T-helper 17 cell (primary cell): ENCODE results near the gene ADGRB2. TPM values are rescaled to one million over a fixed set of nuclear protein-coding genes. Genes with fewer than 3 reads are reported as not detected.

Experiments
- ATAC-seq: fragments of 150-1000 bp; cut with Tn5 transposase; 2 replicates; pipeline ENCODE4 v1.10.0; 2021; ENCODE audit warnings: mild to moderate bottlenecking, moderate library complexity
- DNase-seq, 3 donors: peaks; one replicate each; pipeline versions ENCODE4 v3.0.0 to v3.0.0-alpha.2; 2020 to 2021
- H3K9me3 ChIP-seq: one replicate; pipeline ENCODE4 v1.7.0; 2013; ENCODE audit warnings: low read length, mild to moderate bottlenecking; ENCODE audit not compliant: control insufficient read depth, poor library complexity, severe bottlenecking
- H3K27ac Mint-ChIP-seq: one replicate; pipeline ENCODE4 v1.8.0; 2022; ENCODE audit warnings: mild to moderate bottlenecking, moderate library complexity, mixed read lengths
- H3K27me3 Mint-ChIP-seq: one replicate; pipeline ENCODE4 v1.8.0; 2022; ENCODE audit warnings: mixed read lengths
- H3K36me3 Mint-ChIP-seq: one replicate; pipeline ENCODE4 v1.8.0; 2022; ENCODE audit warnings: low read depth, mixed read lengths
- H3K4me1 Mint-ChIP-seq: one replicate; pipeline ENCODE4 v1.8.0; 2022; ENCODE audit warnings: mild to moderate bottlenecking, mixed read lengths
- H3K4me3 Mint-ChIP-seq: one replicate; pipeline ENCODE4 v1.8.0; 2022; ENCODE audit warnings: mild to moderate bottlenecking, moderate library complexity, mixed read lengths
- total RNA-seq, 4 donors: library from RNA in 2 of 4; stranded (reverse) in 2 of 4; gene quantifications; one replicate each; pipeline ENCODE4 v1.2.3 and lab custom pipeline; 2022 to 2026

The ADGRB2 gene
- total RNA-seq, 2 donors from 2014 or later, result 1.0 to 1.4 TPM

DNA sequence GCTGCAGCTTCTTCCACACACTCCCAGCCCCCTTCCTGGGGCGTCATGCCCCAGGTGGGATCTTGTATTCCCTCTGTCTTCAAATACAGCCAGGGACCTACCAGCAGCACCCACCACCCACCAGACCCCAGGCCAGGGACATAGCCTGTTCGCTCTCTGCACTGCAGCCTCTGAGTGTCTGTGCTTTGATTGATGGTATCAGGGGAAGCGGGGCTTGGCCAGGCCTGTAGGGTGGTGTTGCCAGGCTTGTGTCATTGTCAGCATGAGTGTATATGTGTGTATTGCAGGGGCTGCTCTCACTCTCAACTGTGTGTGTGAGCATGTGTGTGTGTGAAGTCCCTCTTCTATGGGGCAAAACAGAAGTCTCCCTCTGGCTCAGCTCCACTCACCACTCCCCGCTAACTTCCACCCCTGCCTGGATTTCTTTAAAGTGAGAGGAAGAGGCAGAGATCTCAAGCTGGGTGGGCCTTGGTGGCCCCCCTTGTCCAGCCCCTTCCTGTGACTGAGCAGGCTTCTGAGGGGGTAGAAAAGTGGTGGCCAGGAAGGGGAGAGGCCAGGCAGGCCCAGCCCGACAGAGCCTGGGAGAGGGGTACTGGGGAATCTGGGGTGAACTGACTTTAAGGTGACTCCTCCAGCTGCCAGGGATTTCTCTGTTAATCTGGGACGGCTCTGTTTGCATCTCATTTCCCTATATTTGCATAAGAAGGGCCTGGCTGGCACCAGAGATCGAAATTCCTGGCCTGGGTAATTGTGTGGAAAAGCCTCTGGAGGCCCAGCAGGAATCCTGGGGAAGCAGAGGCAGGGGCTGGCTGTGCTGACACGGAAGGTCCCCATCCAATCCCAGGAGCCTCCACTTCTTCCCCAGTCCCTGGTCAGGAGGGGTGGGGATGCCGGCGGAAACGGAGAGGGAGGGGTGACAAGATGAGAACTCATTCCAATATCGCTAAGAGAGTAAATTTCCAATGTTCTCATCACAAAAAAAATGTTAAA, 18.6 kb upstream of the ADGRB2 start:
- Mint-ChIP-seq H3K27me3 (peaks cover 19% of the 10 kb centered on the region), H3K27ac (no peak overlapping the region), H3K36me3 (no peaks in the 10 kb centered on the region), H3K4me3 (no peak overlapping the region), H3K4me1 (peaks cover 8% of the 10 kb centered on the region)
- ATAC-seq (no peak), DNase-seq (no peak)
- no peaks in the 10 kb centered on the region for H3K9me3 ChIP-seq

DNA sequence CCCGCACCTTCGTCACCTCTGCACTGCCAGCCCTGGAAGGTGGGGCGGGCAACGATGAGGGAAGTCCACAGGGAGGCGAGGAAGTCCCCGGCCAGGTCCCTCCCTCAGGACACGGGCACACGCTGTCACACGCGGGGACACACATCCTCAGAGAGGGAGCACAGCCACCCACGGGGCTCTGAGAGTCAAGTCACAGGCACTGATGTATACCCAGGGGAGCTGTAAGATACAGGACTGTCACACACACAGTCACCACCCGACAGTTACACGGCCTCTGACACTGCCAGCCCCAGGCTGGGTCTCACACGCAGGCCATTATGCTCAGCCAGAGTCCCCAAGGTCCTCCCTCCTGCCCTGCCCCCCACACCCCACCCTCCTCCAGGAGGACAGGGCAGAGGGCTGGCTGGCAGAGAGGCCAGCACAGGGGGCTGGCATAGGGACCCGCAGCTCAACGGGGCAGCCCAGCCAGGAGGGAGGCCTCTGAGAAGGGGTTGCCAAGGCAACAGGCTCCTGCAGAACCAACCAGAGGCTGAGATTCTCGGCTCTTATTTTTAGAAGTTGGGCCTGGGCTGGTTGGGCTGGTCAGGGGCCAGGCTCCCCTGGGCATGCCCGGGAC, 17.7 kb upstream of the ADGRB2 start:
- H3K9me3 ChIP-seq, result no peaks in the 10 kb centered on the region
- Mint-ChIP-seq H3K27ac (no peak overlapping the region), H3K27me3 (peaks cover 27% of the 10 kb centered on the region), H3K4me3 (no peak overlapping the region), H3K36me3 (no peaks in the 10 kb centered on the region), H3K4me1 (peaks cover 4% of the 10 kb centered on the region)
- DNase-seq (no peak), ATAC-seq (no peak)

DNA sequence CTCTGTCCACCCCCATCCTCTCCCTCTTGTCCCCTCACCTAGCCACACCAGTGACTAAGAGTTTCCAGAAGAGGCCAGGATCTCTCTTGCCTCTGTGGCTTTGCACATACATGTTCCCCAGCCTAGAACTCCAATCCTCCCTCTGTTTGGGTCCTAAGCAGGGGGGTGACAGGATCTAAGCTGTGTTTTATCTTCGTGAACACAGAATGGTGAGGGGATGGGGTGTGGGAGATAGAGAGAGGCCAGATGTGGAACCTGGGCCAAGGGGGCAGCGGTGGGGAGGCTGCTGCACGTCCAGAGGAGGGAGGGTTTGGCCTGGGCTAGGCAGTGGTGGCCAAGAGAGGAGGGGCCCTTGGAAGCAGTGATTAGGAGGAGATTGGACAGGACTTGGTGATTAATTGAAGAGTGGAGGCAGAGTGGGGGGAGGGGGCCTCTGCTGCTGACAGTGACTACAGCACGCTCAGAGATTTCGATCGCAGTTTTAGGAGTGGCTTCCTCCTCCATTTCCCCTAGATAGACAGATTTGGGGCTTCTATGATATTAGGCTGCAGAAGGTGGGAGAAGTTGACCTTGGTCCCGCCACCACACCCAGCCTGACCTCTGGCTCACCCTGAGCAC, 17.1 kb upstream of the ADGRB2 start:
- H3K27ac Mint-ChIP-seq, result no peak overlapping the region
- H3K36me3 Mint-ChIP-seq, result peaks cover 2% of the 10 kb centered on the region
- peaks cover 4% of the 10 kb centered on the region for H3K4me1 Mint-ChIP-seq
- H3K9me3 ChIP-seq, result no peaks in the 10 kb centered on the region
- DNase-seq (no peak), ATAC-seq (no peak)
- H3K4me3 Mint-ChIP-seq, result no peak overlapping the region
- peaks cover 33% of the 10 kb centered on the region for H3K27me3 Mint-ChIP-seq

DNA sequence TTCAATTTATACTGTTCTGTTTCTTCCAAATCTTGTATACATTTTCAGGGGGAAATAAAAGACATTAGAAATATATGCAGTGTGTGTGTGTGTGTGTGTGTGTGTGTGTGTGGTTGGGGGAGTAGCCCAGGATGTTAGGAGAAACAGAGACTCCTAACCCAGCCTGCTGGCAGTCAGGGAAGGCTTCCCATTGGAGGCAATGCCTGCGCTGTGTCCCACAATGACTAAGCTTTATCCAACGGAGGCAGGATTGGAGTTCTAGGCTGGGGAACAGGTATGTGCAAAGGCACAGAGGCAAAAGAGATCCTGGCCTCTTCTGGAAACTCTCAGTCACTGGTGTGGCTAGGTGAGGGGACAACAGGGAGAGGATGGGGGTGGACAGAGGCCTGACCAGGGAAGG, 16.5 kb upstream of the ADGRB2 start:
- peaks cover 3% of the 10 kb centered on the region for H3K36me3 Mint-ChIP-seq
- no peak overlapping the region for H3K27ac Mint-ChIP-seq
- peaks cover 36% of the 10 kb centered on the region for H3K27me3 Mint-ChIP-seq
- ATAC-seq (no peak), DNase-seq (no peak)
- H3K4me1 Mint-ChIP-seq, result no peaks in the 10 kb centered on the region
- H3K4me3 Mint-ChIP-seq, result peak overlapping the region; percentile 57
- no peaks in the 10 kb centered on the region for H3K9me3 ChIP-seq

DNA sequence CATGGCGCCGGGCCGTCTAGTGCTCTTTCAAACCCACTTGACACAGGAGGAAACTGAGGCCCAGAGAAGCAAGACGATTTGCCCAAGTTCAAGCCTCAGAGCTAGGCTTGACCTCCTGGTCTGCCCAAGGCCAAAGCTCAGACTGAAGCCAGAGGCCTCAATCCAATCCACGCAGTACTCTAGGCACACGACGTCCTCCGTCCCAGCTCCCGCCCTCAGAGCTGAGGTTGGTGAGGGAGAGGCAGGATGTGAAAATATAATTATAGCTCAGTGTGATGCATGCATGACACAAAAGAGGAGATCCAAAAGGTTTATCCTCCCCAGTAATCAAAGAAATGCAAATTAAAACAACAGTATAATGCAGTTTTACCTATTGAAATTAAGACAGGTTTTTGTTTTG, 15.5 kb upstream of the ADGRB2 start:
- peaks cover 3% of the 10 kb centered on the region for H3K36me3 Mint-ChIP-seq
- H3K27me3 Mint-ChIP-seq, result peaks cover 41% of the 10 kb centered on the region
- DNase-seq (no peak), ATAC-seq (no peak)
- no peak overlapping the region for H3K4me3 Mint-ChIP-seq
- no peaks in the 10 kb centered on the region for H3K9me3 ChIP-seq
- H3K4me1 Mint-ChIP-seq, result no peaks in the 10 kb centered on the region
- no peak overlapping the region for H3K27ac Mint-ChIP-seq

DNA sequence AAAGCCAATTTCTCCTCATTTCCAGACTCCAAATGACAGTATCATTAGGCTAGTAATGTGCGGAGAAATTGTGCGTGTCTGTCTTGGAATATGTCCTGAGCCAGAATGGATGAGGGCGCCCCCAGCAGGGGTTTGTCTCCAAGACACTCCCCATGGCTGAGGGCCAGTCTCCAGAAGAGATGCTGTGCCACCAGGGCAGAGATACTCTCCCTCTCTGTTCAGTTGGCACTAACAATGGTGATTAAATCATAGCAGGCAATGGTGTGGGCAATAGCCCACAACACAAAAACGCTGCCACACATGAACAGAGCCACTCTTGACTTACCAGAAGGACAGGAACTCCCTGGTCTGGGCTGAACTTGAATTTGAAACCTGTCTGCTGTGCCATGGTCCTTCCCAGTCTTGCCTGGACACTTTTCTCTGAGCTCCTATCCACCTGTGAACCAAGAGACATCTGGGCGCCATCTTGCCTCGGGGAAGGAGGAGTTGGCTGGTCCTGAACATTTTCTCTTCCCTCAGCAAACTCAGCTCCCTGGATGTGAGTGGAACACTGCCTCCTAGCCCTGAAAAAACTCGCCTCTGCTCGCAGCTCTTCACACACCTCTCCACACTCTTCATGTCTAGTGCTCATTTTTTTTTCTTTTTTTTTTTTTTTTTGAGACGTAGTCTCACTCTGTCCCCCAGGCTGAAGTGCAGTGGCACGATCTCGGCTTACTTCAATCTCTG, 14.8 kb upstream of the ADGRB2 start:
- Mint-ChIP-seq H3K27ac (no peak overlapping the region), H3K27me3 (peaks cover 49% of the 10 kb centered on the region), H3K4me3 (no peak overlapping the region), H3K4me1 (peaks cover 6% of the 10 kb centered on the region), H3K36me3 (peaks cover 6% of the 10 kb centered on the region)
- DNase-seq, result no peak
- no peak for ATAC-seq
- H3K9me3 ChIP-seq, result no peaks in the 10 kb centered on the region

DNA sequence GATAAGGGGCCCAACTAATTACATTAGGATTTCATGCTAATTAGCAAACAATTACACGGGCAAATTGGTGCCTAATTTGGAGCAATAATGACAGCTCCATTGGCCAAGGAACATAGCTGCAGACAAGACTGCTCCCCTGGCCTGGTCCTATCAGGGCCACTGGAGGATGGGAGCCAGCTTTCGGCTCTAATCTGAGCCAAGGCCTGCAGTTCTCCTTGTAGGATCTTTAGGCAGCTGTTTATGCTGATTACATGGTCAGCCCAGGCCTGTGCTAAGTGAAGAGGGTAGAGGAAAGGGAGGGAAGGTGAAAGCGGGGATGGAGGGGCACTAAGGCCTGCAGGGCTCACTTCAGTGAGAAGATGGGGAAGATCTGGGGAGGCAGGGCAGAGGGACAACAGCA, 12.4 kb upstream of the ADGRB2 start:
- DNase-seq (no peak), ATAC-seq (no peak)
- Mint-ChIP-seq H3K36me3 (peaks cover 8% of the 10 kb centered on the region), H3K27me3 (peaks cover 66% of the 10 kb centered on the region), H3K4me1 (peaks cover 25% of the 10 kb centered on the region), H3K27ac (no peak overlapping the region), H3K4me3 (no peak overlapping the region)
- H3K9me3 ChIP-seq, result no peaks in the 10 kb centered on the region

DNA sequence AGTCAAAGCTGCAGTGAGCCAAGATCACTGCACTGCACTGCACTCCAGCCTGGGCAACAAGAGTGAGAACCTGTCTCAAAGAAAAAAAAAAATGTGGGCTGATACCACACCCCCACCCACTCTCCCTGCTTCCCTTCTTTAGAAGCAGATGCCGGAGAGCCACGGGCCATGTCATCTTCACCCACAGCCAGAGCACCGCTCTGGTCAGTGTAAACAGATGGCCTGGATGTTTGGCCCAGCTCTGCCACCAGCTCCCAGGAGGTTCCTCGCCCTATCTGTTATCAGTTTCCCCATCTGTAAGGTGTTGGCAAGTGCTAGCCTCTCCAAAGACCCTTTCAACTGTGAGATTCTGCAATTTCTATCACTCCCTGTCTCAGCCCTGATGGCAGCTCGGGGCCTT, 11.9 kb upstream of the ADGRB2 start:
- no peak for DNase-seq
- H3K4me1 Mint-ChIP-seq, result peaks cover 30% of the 10 kb centered on the region
- no peak overlapping the region for H3K27ac Mint-ChIP-seq
- ATAC-seq, result no peak
- no peaks in the 10 kb centered on the region for H3K9me3 ChIP-seq
- no peak overlapping the region for H3K4me3 Mint-ChIP-seq
- peaks cover 8% of the 10 kb centered on the region for H3K36me3 Mint-ChIP-seq
- peaks cover 66% of the 10 kb centered on the region for H3K27me3 Mint-ChIP-seq

DNA sequence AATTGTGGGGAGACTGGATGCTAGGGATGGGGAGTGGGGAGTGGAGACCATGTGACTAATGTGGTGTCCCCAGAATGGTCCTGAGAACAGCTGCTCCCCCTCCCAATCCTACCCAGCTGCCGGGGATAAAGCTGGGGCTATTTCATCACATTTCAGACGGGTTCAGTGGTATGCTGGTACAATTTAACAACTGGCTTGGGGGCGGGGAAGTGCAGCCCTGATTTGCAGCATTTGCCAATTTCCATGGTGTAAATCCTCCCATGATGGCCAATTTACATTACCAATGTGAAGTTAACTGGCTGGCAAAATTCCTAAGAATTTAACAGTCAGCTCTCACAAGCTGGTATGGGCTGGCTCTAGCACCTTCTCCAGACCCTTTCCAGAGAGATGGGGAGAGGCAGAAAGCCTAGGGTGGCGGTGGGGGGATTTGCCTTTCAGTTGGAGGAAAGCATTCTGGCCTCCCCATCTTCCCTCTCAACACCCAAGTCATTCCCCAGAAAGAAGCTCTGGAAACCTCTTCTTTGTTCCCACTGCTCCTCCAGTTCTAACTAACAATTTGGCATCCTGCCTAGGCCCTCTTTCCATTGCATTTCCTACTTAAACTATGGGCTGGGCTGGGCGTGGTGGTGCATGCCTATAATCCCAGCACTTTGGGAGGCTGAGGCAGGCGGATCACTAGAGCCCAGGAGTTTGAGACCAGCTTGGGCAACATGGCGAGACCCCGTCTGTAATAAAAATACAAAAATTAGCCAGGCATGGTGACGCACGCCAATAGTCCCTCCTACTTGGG, 11.3 kb upstream of the ADGRB2 start:
- H3K4me1 Mint-ChIP-seq, result peaks cover 33% of the 10 kb centered on the region
- DNase-seq (no peak), ATAC-seq (no peak)
- peaks cover 62% of the 10 kb centered on the region for H3K27me3 Mint-ChIP-seq
- peaks cover 8% of the 10 kb centered on the region for H3K36me3 Mint-ChIP-seq
- no peak overlapping the region for H3K4me3 Mint-ChIP-seq
- H3K9me3 ChIP-seq, result no peaks in the 10 kb centered on the region
- no peak overlapping the region for H3K27ac Mint-ChIP-seq

DNA sequence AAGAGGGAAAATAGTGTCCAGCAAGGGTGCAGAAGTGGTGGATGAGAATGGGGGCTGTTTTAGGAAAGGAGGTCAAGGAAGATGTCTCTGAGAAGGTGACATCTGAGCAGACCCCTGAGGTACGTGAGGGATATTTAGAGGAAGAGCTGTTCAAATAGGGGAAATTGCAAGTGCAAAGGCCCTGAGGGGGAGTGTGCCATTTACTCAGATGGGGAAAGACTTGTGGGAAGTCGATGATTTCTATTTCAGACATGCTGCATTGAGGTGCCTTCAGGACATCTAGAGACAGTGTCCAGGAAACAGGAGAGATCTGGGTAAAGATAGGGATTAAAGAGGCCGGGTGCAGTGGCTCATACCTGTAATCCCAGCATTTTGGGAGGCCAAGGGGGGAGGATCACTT, 10.4 kb upstream of the ADGRB2 start:
- Mint-ChIP-seq H3K36me3 (peaks cover 8% of the 10 kb centered on the region), H3K4me1 (peaks cover 35% of the 10 kb centered on the region), H3K4me3 (no peak overlapping the region), H3K27me3 (peaks cover 53% of the 10 kb centered on the region), H3K27ac (no peak overlapping the region)
- ATAC-seq, result no peak
- no peak for DNase-seq
- no peaks in the 10 kb centered on the region for H3K9me3 ChIP-seq

DNA sequence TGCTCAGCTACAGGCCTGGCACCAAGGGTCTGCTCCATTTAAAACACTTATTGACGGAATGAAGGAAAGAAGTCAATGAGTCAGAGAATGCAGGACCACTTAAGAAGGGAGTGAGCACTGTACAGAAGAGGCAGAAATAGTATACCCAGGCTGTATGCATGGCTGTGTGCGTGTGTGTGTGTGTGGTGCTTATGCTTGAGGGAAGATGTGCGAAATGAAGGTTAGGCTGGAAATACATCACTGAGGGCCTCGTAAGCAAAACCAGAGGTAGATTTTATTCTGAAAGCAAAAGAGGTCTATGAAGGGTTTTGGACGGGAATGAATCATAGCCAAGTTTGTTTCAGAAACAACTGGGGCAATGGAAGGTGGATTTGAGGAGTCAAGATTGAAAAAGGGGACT, 9.7 kb upstream of the ADGRB2 start:
- Mint-ChIP-seq H3K27me3 (peaks cover 51% of the 10 kb centered on the region), H3K4me3 (no peak overlapping the region)
- no peak for DNase-seq

DNA sequence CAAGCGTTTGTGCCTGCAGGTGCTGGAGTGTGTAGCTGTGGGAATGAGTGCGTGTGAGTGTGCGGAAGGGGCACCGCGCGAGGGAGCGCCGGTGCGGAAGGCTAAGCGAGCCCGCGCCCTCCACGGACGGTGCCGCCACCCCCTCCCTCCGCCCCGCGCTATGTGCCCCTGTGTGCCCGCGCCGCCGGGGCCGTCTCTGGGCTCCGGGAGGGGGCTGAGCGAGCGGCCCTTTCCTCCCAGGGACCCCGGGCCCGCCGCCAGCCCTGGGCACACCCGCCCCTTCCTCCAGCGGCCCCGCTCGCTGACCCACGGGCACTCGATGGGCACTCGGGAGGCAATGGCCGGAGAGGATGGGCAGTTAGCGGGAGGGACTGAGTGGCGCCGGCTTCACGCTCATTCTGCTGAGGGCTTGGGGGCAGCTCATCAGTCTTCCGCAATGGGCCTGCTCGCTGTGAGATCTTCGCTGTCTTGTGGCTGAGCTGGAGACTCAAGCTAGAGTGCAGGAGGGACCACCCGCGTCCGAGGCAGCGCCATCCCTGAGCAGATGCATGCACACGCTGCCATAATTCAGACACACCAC, 8.6 kb upstream of the ADGRB2 start:
- H3K4me3 Mint-ChIP-seq, result peak overlapping the region; percentile 97
- H3K27me3 Mint-ChIP-seq, result peaks cover 48% of the 10 kb centered on the region
- H3K4me1 Mint-ChIP-seq, result peaks cover 38% of the 10 kb centered on the region
- peaks cover 8% of the 10 kb centered on the region for H3K36me3 Mint-ChIP-seq
- peak; percentile 49 for ATAC-seq
- no peak for DNase-seq
- no peaks in the 10 kb centered on the region for H3K9me3 ChIP-seq
- H3K27ac Mint-ChIP-seq, result peak overlapping the region; percentile 69

More for the DNA sequence above, 9.7 kb upstream of the ADGRB2 start:
- no peaks in the 10 kb centered on the region for H3K9me3 ChIP-seq
- Mint-ChIP-seq H3K4me1 (peaks cover 38% of the 10 kb centered on the region), H3K36me3 (peaks cover 8% of the 10 kb centered on the region), H3K27ac (no peak overlapping the region)
- no peak for ATAC-seq
